ENCODE data around the gene ARID1B. TPM values are rescaled to one million over a fixed set of nuclear protein-coding genes. Genes with fewer than 3 reads are reported as not detected.

ARID1B gene
- total RNA-seq, 2 donors from 2014 or later: 79.3 to 84.6 TPM

DNA sequence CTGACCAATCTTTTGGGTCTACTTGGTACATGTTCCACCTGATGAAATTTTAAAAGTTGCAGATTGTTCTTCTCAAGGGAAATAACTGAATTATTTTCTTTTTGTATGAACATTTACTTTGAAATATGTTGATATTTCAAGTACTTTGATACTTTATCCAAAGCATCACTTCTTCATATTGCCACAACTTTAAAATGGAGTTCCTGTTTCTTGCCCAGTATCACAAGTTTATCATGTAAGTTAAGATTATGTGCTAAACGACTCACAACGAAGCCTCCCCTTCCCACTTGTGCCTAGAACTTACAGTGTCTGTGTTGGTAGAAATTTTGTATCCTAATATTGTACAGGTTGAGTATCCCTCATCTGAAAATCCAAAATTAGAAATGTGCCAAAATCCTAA is 108.4 kb downstream of the ARID1B start:
- intact Hi-C loops (cut with DNase I): no loop called here
- no peak for DNase-seq (ENCODE audit: low spot score)

DNA sequence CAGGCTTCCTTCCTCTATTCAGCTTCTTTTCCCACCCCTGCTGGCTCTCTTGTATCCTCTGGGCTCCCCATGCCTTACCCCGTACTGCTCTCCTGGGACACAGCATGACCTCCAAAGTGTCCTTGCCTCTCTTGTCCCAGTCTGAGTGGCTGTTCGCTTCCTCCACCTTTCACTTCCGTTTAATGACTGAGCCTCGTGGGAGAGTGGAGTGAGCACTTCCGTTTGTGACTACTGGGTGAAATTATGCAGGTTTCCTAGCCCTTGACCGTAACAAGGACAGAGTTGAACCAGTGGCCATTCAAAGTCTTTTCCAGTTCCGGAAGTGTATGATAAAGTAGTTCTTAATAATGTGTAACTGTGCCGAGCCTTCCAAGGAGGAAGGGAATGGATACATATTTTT is 109.2 kb downstream of the ARID1B start:
- intact Hi-C loops (cut with DNase I): no loop called here
- no peak for DNase-seq (ENCODE audit: low spot score)

DNA sequence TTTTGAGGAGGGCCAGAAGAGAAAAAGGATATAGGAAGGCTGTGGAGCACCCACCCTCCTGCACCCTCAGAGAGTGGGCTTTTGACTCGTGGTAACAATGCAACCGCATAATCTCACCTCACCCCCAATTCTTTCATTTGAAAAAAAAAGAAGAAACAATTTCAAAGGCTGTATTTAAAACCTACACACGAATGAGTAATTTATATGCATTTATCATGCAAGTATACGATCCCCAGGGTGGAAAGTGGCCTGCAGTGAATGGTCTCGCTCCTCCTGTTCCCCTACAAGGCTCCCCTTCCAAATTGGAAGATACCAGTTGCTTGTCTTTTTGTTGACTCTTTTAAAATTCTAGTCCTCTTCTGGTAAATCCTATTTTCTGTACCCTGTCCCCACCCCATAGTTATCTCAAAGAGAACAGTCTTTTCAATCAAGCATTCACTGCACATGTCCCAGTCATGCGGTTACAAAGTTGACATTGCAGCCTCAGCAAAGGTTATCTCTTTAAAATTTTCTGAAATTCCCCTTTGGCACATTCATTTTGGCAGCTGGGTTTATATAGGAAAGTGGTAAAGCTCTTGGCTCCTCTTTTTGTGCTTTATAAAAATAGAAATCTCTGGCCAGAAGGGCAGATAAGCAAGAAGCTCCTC is 110.6 kb downstream of the ARID1B start:
- intact Hi-C loops (cut with DNase I): no loop called here
- no peak for DNase-seq (ENCODE audit: low spot score)

DNA sequence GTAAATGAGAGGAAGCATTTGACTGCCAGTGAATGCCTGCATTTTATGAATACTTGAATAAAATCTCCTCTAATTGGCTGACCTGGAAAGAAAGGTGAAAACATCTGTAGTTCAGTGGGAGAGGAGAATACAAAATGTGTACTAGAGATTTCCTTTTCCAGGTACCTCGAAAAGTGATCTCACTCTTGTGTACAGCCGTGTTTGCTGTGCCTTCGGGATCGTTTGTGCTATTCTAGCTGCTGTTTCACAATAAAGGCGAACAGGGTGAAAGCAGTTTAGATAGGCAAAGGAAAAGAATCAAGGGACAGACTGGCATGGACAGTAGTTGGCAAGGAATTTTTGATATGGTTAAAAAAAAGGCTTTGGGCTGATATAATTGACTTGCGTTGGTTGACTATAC is 112.3 kb downstream of the ARID1B start:
- DNase-seq (ENCODE audit: low spot score): no peak
- intact Hi-C loops (cut with DNase I): no loop called here

DNA sequence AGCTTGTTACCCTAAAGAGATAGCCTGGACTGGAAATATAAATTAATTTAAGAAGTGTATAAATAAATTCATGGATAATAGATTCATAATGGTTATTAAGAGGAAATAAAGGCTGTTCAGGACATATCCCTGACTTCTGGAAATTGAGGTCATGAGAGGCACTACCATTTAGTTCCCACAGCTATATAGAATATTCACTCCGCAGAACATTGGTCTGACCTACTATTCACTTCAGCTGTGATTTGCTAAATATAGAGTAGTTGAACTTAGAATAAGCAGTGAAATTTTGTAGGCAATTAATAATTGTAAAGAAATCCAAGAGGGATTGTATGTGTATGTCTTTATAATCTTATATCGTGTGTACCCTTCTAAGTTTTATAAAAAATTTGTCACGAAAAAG is 112.8 kb downstream of the ARID1B start:
- intact Hi-C loops (cut with DNase I): no loop called here
- DNase-seq (ENCODE audit: low spot score): no peak

DNA sequence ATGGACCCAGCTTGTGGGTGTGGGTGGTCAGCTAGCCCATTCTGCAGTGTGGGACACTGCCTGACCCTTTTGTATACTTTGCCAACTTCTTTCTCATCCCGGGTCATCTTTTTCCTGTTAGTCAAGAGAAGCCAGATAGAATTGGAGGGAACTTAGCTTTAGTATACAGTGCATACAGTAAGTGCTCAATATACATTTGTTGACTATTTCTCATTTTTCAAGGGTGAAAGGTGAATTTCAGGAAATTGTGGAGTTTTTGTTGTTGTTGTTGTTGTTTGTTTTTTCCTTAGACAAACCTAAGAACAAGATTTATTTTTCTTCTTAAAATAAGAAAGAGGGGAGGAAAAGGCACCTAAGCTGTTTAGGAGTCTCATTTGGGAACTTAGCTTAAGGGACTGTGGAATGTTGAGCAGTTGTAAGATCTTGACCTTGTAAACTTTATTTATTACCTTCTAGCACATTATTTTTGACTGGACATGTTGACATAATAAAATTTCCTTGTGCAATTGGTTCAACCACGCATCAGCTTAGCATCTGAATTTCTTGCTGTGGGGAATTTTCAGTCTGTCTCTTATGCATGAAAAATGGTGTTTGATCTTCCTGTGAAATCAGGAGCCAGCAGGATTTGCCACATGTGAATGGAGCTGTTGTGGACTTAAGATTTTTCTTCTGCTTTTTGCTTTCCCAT is 113.6 kb downstream of the ARID1B start:
- intact Hi-C loops (cut with DNase I): no loop called here

DNA sequence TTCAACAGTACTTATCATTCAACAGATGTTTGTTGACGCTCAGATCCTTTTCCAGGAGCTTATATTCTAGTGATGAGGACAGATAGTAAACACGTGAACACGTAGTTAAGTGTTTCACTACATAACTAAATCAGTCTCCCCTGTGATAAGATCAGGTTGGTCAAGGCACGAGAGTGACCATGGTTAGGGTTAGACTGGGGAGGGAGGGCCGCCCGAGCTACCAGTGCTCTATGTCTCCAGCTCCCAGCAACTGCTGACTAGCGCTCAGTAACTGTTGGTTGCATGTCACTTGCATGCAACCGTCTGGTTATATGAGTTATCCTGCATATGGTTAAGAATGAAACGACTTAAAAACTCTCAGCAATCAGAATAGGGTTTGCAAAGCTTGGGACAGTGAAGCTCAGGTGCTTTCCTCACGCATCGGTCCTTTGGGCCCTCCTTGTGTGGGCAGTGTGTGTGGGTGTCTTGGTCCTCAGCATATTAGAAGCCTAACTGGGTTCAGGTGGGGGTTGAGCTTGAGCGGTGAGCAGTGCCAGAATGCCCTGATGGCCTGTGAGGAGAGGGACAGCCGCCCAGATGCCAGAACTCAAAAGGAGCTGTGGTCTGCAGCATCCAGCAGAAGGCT is 120.8 kb downstream of the ARID1B start:
- no peak for DNase-seq (ENCODE audit: low spot score)
- intact Hi-C loops (cut with DNase I): no loop called here

More for the DNA sequence above, 113.6 kb downstream of the ARID1B start:
- DNase-seq (ENCODE audit: low spot score): no peak

DNA sequence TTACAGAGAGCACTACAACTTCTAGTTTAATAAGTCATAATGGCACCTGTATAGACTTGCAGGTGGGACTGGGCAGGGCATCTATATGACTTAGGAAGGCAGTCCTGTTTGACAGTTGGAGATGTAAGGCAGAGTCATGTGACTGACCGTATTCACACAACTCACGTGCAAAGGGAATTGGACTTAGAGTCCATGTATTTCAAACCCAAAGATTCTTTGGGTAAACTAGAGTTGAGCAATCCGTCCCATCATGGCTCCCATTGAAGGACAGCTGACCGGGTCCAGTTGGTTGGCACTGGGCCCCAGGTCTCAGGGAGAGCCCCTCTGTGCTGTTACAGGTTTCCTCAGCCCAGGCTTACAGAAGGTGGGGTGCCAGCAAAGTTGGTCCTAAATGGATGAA is 121.9 kb downstream of the ARID1B start:
- intact Hi-C loops (cut with DNase I): no loop called here
- no peak for DNase-seq (ENCODE audit: low spot score)

DNA sequence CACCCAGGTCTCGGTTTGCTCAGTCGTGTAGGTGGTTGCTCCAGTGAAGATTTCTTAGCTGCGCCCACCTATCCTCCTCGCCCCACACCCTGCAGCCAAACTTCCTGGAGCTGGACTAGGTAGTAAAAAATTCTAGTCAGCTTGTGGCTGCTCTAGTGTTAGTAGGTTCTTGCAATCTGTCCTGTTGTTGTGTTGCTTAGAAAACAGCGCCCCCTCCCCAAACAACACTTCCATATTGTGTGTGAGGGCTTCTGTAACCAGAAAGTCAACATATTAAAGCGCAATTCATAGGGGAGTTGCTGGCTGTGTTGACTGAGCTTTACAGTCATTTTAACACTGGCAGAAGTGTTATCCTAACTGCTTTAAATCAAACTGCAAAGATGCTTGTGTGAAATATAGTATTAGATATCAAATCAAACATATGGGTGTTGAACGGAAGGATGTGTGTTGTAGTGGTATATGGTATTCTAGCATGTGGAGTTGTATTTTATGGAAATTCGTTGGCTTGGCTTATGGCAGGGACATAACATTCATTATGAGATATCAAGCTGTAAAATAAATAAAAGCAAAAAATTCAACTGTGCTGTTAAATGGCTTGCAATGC is 122.5 kb downstream of the ARID1B start:
- intact Hi-C loops (cut with DNase I): no loop called here
- DNase-seq (ENCODE audit: low spot score): no peak

DNA sequence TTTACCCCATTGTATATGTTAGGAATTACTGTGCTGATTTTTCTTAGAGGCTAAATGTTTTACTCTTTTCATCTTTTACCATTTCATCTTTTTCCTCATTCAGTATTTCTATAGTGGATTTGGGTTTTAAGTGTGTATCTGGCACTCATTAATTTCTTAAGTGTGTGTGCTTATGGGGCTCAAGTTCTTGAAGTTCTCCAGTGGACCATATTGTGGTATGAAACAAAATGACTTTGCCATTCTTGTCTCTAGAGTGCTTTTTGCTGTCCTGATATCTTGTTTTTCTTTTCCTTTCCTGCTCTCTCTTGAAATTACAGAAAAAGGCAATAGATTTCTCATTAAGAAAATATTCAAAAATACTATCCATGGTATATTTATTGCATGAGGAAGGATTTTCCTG is 123.1 kb downstream of the ARID1B start:
- no peak for DNase-seq (ENCODE audit: low spot score)
- intact Hi-C loops (cut with DNase I): no loop called here

DNA sequence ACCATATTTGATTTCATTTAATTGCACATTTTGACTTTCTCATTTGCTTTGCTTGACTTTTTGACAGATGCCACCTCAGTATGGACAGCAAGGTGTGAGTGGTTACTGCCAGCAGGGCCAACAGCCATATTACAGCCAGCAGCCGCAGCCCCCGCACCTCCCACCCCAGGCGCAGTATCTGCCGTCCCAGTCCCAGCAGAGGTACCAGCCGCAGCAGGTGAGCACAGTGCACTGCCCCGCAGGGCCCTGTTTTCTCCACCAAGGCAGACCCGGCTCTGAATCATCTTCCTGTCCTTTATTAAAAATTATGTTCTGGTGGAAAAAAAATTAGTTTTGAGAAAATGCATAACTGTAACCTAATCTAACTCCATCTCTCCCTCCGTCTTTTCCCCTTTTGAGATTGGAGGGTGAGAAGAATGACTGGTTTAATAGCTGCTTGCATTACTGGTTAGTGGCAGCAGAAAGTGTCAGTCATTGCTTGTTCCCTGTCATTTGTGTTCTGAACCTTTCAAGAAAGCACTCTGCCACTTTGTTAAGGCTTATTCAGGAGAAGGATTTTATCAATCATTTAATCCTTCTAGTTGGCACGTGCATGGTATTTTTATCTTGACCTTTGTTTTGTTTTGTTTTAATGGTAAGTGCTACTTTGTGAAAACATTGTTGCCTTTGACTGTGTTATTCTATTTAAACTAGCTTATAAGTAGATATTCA is 124.3 kb downstream of the ARID1B start:
- intact Hi-C loops (cut with DNase I): no loop called here
- DNase-seq (ENCODE audit: low spot score): no peak

DNA sequence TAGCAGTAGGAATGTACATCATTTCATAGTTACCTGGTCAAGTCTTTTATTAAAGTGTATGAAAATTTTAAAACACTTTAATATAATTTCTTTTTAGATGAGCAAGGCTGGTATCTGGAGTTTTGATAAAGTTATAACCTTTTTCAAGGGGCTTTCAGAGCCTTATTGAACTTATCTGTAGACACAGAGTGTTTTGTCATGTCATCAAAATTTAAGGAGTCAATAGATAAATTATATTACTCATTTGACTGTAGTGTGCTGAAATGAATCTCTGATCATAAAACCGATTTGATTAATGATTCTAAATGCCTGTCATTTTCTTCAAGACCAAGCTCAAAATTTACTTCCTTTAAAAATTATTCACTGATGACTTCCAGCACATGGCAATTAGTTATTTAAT is 125.6 kb downstream of the ARID1B start:
- no peak for DNase-seq (ENCODE audit: low spot score)
- intact Hi-C loops (cut with DNase I): no loop called here

DNA sequence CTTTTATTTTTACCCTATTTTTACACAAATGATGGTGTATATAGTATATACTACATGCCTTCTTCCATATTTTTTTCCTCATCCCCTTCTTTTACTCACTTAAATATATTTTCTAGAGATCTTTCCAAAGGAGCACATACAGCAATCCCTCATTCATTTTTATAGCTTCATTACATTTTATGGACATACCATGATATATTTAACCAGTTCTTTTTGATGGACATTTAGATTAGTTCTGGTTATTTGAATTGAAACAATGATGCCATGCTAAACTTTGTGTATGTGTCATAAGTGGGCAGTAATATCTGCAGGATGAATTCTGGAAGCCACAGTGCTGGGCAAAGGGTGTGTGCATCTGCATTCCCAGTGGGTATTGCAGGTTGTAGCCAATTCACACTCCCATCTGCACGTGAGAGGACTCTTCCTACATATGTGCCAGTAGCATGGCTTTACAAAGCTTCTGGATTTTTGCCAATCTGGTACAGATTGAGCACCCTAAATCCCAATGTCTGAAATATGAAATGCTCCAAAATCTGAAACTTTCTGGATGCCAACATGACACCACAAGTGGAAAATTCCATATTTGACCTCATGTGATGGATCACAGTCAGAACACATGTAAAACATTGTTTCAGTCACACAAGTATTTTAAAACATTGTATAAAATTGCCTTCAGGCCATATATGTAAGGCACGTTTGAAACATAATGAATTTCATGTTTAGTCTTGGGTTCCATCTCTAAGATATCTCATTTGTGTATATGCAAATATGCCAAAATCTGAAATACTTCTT is 127.2 kb downstream of the ARID1B start:
- intact Hi-C loops (cut with DNase I): no loop called here
- no peak for DNase-seq (ENCODE audit: low spot score)

DNA sequence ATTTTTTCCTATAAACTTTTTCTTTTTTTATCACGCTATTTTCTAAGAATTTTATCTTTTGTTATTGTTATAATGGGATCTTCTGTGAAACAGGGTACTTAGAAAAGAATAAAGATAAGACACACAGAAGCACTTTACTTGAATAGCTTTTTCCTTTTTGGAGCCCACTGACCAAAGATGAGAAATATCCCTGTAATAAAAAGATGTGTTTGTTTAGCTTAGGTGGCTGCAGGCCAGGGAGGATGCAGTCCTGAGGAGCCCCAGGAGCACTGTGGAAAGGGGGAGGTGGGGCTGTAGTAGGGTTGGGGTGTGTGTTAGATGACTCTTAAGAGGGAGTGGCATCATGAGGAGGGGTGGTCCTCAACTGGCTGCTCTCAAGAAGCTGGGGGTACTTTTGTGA is 128.6 kb downstream of the ARID1B start:
- intact Hi-C loops (cut with DNase I): no loop called here

DNA sequence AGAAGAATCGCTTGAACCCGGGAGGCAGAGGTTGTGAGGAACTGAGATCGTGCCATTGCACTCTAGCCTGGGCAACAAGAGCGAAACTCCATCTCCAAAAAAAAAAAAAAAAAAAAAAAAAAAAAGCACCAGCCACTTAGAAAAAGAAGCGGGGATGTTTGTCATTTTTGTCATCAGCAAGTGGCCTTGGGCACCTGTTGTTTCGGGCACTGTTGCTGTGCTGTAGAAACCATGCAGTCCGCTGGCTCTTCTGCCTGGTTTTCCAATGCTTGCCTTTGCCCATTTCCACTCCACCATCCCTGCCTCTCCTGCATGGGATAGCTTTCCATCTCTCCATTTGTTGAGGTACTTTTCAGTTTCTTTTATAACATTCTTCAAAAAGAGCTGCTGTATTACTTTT is 129.3 kb downstream of the ARID1B start:
- intact Hi-C loops (cut with DNase I): no loop called here
- DNase-seq (ENCODE audit: low spot score): no peak

More for the DNA sequence above, 128.6 kb downstream of the ARID1B start:
- no peak for DNase-seq (ENCODE audit: low spot score)

DNA sequence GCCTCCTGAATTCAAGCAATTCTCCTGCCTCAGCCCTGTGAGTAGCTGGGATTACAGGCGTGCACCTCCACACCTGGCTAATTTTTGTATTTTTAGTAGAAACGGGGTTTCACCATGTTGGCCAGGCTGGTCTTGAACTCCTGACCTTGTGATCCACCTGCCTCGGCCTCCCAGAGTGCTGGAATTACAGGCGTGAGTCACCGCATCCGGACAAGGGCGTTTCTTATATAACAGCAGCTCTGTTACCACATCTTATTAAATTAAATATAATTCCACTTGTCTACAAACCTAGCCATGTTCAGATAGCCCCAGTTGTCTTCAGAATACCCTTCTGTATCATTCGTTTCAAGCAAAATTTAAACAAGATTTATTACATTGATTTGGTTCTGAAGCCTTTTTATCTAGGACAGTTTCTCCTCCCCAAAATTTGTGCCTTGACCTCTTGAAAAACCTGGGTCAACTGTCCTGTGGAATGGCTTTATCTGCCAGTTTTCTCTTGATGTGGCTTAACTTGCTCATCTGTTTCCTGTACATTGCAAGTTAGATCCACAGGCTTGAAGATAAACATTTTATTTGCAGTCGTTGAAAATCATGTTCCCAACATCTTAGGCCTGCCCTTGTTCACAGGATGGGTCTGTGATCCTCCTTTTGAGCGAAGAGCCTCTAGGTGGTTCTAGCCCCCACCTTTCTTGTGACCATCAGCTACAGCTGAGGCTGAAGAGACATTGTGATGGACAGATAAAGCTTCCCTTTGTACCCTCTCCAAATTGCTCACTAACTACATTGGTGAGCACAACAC is 132.2 kb downstream of the ARID1B start:
- intact Hi-C loops (cut with DNase I): no loop called here
- no peak for DNase-seq (ENCODE audit: low spot score)

DNA sequence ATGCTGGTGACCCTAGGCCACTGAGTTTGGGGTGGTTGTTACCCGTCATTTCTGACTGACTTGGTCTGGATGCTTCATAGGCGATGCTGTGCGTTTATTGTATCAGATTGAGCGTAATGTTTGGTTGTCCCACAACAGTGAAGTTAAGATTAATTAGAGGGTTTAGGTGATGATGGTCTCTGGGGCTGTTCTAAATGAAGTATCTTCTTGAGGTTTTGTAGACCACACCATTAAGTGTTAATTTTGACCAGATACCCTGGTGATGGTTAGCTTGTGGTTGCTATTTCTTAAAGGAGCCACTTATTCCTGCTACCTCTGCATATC is 132.8 kb downstream of the ARID1B start:
- intact Hi-C loops (cut with DNase I): no loop called here
- no peak for DNase-seq (ENCODE audit: low spot score)

DNA sequence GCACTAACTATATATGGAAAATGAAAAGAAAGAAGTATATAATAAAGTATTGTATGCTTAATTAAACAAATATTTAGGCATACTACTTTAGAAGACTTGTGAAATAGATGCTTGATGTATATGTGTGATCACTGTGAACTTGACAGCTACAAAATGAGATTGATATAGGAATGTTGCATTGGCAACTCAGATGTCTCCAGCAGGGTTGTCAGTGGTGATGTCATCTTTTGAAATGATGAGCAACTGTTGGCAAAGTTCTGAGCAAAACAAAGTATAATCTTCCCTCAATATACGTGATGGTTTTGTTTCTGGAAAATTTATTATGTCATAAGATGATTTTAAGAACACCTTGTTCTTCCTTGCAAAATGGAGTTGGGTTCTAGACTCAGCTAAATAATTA is 133.8 kb downstream of the ARID1B start:
- DNase-seq (ENCODE audit: low spot score): no peak
- intact Hi-C loops (cut with DNase I): no loop called here

DNA sequence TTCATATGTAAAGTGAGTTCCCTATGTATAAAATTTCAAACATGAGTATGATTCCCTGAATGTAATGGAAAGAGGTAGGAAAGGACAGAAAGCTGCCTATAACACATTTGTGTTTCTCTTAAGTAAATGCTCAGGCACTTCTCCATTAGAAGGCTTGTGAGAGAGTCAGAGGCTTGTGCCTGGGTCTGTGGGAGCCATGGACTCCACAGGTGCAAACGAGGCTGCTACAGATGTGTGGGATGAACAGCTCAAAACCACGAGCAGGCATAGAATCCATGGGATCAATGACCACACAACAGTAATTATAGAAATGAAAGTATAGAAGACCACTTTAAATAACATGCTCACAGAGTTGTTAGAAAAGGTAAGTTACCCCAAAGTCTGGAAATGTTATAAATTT is 134.4 kb downstream of the ARID1B start:
- intact Hi-C loops (cut with DNase I): no loop called here
- no peak for DNase-seq (ENCODE audit: low spot score)

All from posterior vena cava (tissue), 2 donors.